Endothelial cell of umbilical vein (primary cell): Measurements from ENCODE around the gene LCN2.

ENCODE experiments used
- EZH2 ChIP-seq: IDR thresholded peaks from 2 replicates; pipeline ENCODE4 v1.6.1; 2012; ENCODE audit warnings: borderline replicate concordance, low read depth, mild to moderate bottlenecking, moderate library complexity, low read length, inconsistent platforms; ENCODE audit not compliant: severe bottlenecking
- FOS ChIP-seq: IDR thresholded peaks from 2 replicates; pipeline ENCODE4 v1.6.1; 2011; ENCODE audit warnings: mild to moderate bottlenecking, low read length, moderate library complexity, borderline replicate concordance; ENCODE audit not compliant: insufficient read depth
- MAX ChIP-seq: IDR thresholded peaks from 2 replicates; pipeline ENCODE4 v1.6.1; 2011; ENCODE audit not compliant: insufficient read depth, insufficient read length
- POLR2A ChIP-seq: IDR thresholded peaks from 2 replicates; pipeline ENCODE4 v1.6.1; 2012; ENCODE audit warnings: low read depth, mild to moderate bottlenecking, control low read depth, low read length
- POLR2AphosphoS5 ChIP-seq: IDR thresholded peaks from 2 replicates; pipeline ENCODE4 v1.6.1; 2012; ENCODE audit warnings: low read depth, mild to moderate bottlenecking, control low read depth, low read length, moderate library complexity; ENCODE audit not compliant: insufficient read depth
- TF ChIP-seq, protein P1 (sequence below), 2 donors: IDR thresholded peaks; 1 replicate in 1 of 2; 2 replicates in 1 of 2; pipeline ENCODE4 v1.5.1; 2011; ENCODE audit warnings: low read length in 2 of 2, mild to moderate bottlenecking in 2 of 2, moderate library complexity in 2 of 2, control low read depth in 1 of 2, inconsistent platforms in 1 of 2, low read depth in 1 of 2; ENCODE audit not compliant: insufficient read depth in 1 of 2; ENCODE audit errors: extremely low read depth in 1 of 2

- TF ChIP-seq POLR2A (no peak), POLR2AphosphoS5 (no peak), EZH2 (no peak), FOS (no peak), MAX (no peak)
- TF ChIP-seq, protein P1, sequence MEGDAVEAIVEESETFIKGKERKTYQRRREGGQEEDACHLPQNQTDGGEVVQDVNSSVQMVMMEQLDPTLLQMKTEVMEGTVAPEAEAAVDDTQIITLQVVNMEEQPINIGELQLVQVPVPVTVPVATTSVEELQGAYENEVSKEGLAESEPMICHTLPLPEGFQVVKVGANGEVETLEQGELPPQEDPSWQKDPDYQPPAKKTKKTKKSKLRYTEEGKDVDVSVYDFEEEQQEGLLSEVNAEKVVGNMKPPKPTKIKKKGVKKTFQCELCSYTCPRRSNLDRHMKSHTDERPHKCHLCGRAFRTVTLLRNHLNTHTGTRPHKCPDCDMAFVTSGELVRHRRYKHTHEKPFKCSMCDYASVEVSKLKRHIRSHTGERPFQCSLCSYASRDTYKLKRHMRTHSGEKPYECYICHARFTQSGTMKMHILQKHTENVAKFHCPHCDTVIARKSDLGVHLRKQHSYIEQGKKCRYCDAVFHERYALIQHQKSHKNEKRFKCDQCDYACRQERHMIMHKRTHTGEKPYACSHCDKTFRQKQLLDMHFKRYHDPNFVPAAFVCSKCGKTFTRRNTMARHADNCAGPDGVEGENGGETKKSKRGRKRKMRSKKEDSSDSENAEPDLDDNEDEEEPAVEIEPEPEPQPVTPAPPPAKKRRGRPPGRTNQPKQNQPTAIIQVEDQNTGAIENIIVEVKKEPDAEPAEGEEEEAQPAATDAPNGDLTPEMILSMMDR (IDR thresholded peaks at IDR 0.05; ENCODE audit: extremely low read depth in 1 of 2, insufficient read depth in 1 of 2, low read depth in 1 of 2, low read length in 2 of 2), result no peak
Observed at GRCh38 chr9:128168731-128169308, 19.6 kb downstream of the LCN2 start.
